ENCODE measurements around the gene STAT3.

DNA sequence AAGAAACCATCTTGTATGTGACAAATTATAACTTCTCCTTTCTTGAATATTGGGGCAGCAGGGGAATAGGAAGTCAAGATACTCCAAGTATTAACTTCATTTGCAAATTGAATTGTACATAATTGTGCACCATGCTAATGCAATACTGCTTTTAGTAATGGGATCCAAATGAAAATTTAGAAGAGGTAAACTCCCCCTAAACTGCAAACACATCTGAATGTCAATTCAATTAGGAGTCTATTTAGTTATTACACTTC, 116.5 kb downstream of the STAT3 start:
- TF ChIP-seq SMC3 (IDR thresholded peaks at IDR 0.05), result no peak
- TF ChIP-seq CEBPB (IDR thresholded peaks at IDR 0.05), result no peak
- no peak for TF ChIP-seq ZSCAN20 (CRISPR knock-in tag; IDR thresholded peaks at IDR 0.05)
- TF ChIP-seq, protein P1, sequence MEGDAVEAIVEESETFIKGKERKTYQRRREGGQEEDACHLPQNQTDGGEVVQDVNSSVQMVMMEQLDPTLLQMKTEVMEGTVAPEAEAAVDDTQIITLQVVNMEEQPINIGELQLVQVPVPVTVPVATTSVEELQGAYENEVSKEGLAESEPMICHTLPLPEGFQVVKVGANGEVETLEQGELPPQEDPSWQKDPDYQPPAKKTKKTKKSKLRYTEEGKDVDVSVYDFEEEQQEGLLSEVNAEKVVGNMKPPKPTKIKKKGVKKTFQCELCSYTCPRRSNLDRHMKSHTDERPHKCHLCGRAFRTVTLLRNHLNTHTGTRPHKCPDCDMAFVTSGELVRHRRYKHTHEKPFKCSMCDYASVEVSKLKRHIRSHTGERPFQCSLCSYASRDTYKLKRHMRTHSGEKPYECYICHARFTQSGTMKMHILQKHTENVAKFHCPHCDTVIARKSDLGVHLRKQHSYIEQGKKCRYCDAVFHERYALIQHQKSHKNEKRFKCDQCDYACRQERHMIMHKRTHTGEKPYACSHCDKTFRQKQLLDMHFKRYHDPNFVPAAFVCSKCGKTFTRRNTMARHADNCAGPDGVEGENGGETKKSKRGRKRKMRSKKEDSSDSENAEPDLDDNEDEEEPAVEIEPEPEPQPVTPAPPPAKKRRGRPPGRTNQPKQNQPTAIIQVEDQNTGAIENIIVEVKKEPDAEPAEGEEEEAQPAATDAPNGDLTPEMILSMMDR (IDR thresholded peaks at IDR 0.05), result no peak
- no peak for TF ChIP-seq EHMT2 (IDR thresholded peaks at IDR 0.05; ENCODE audit: low read depth)
- TF ChIP-seq MAX (IDR thresholded peaks at IDR 0.05), result no peak
- no peak for TF ChIP-seq CHD4 (IDR thresholded peaks at IDR 0.05; ENCODE audit: borderline replicate concordance)
- no peak for TF ChIP-seq TP53 (CRISPR knock-in tag; IDR thresholded peaks at IDR 0.05)
- no peak for TF ChIP-seq EP300 (IDR thresholded peaks at IDR 0.05)
- TF ChIP-seq, protein P2, sequence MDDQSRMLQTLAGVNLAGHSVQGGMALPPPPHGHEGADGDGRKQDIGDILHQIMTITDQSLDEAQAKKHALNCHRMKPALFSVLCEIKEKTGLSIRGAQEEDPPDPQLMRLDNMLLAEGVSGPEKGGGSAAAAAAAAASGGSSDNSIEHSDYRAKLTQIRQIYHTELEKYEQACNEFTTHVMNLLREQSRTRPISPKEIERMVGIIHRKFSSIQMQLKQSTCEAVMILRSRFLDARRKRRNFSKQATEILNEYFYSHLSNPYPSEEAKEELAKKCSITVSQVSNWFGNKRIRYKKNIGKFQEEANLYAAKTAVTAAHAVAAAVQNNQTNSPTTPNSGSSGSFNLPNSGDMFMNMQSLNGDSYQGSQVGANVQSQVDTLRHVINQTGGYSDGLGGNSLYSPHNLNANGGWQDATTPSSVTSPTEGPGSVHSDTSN (IDR thresholded peaks at IDR 0.05), result no peak
- no peak for TF ChIP-seq POLR2A (IDR thresholded peaks at IDR 0.05; ENCODE audit: low read length)
